ENCODE results near the gene TUBGCP2.

DNA sequence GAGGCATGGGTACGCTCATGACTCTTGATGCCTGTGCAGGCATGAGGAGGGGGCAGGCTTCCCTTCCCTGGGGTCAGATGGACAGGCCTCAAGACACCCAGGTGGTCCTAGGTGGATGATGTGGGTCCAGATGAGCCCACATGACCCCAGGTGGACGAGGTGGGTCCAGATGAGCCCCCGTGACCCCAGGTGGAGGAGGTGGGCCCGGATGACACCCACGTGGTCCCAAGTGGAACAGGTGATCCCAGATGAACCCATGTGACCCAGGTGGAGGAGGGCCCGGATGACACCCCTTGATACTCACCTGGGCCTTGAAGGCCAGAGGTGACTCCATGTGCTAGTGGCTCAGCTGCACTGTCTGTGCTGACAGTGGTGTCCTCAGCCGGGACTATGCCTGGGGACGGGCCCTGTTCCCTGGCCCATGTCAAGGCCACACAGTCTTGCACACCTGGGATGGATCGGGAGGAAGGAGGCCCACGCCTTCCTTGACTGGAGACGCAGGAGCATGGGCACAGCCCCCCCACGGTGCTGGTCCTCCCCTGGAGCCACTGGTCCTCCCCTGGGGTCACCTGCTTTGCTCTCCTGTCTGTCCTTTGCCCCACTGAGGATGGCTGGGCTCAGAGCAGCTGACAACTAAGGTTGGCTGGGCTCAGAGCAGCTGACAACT lies 41.7 kb upstream of the TUBGCP2 start:
- no peak for TF ChIP-seq ZBTB33 (CRISPR knock-in tag; IDR thresholded peaks at IDR 0.05)
- no peak for TF ChIP-seq ZBTB8A (IDR thresholded peaks at IDR 0.05; ENCODE audit: partially characterized antibody)
- no peak for TF ChIP-seq TAF1 (IDR thresholded peaks at IDR 0.05; ENCODE audit: control insufficient read depth, extremely low read depth, insufficient read depth, low read length, severe bottlenecking)
- no peak for TF ChIP-seq ZNF384 (IDR thresholded peaks at IDR 0.05; ENCODE audit: low read depth, low read length)
- no peak for TF ChIP-seq SREBF1 (IDR thresholded peaks at IDR 0.05; ENCODE audit: borderline replicate concordance, low read depth, low read length)
- no peak for TF ChIP-seq POLR2A (conservative IDR thresholded peaks at IDR 0.05)
- TF ChIP-seq CTCF (IDR thresholded peaks at IDR 0.05 in 2 of 3, conservative IDR thresholded peaks at IDR 0.05 in 1 of 3; ENCODE audit: insufficient read depth in 2 of 3, low read depth in 1 of 3, low read length in 3 of 3): no peak
- TF ChIP-seq POLR2AphosphoS5 (IDR thresholded peaks at IDR 0.05; ENCODE audit: control insufficient read depth, insufficient read depth, low read depth, low read length): no peak
- no peak for TF ChIP-seq MTA2 (IDR thresholded peaks at IDR 0.05; ENCODE audit: low read depth)
- TF ChIP-seq ZNF239 (CRISPR knock-in tag; IDR thresholded peaks at IDR 0.05): no peak
- TF ChIP-seq, protein P1, sequence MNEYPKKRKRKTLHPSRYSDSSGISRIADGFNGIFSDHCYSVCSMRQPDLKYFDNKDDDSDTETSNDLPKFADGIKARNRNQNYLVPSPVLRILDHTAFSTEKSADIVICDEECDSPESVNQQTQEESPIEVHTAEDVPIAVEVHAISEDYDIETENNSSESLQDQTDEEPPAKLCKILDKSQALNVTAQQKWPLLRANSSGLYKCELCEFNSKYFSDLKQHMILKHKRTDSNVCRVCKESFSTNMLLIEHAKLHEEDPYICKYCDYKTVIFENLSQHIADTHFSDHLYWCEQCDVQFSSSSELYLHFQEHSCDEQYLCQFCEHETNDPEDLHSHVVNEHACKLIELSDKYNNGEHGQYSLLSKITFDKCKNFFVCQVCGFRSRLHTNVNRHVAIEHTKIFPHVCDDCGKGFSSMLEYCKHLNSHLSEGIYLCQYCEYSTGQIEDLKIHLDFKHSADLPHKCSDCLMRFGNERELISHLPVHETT (CRISPR knock-in tag; conservative IDR thresholded peaks at IDR 0.05 in 1 of 2, IDR thresholded peaks at IDR 0.05 in 1 of 2): no peak
